ENCODE data around the gene GCNT1. TPM values are rescaled to one million over a fixed set of nuclear protein-coding genes. Genes with fewer than 3 reads are reported as not detected.
"Not testable (repeated sequence)": the region's sequence is repeated elsewhere in the genome, so short reads cannot be mapped to it uniquely, and the experiment has no call there.

Gene GCNT1
- total and polyA plus RNA-seq, 2 experiments from 2014 or later: 43.4 to 59.3 TPM

DNA sequence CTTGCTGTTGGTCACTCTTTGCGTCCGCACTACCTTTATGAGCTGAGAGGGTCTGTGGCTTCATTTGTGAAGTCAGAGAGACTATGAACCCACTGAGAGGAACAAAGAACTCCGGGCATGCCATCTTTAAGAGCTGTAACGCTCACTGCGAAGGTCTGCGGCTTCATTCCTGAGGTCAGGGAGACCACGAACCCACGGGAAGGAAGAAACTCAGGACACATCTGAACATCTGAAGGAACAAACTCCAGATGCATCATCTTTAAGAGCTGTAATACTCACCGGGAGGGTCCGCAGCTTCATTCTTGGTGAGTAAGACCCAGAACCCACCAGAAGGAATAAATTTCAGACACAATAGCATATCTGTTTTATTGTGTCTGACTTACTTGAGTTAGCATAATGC lies 19.2 kb downstream of the GCNT1 start:
- 97% methylated on average over 10 of the region's 10 CpGs for WGBS (ENCODE audit: low lambda C conversion rate, missing lambda C conversion rate)
- TF ChIP-seq, protein P1, sequence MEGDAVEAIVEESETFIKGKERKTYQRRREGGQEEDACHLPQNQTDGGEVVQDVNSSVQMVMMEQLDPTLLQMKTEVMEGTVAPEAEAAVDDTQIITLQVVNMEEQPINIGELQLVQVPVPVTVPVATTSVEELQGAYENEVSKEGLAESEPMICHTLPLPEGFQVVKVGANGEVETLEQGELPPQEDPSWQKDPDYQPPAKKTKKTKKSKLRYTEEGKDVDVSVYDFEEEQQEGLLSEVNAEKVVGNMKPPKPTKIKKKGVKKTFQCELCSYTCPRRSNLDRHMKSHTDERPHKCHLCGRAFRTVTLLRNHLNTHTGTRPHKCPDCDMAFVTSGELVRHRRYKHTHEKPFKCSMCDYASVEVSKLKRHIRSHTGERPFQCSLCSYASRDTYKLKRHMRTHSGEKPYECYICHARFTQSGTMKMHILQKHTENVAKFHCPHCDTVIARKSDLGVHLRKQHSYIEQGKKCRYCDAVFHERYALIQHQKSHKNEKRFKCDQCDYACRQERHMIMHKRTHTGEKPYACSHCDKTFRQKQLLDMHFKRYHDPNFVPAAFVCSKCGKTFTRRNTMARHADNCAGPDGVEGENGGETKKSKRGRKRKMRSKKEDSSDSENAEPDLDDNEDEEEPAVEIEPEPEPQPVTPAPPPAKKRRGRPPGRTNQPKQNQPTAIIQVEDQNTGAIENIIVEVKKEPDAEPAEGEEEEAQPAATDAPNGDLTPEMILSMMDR (IDR thresholded peaks at IDR 0.05; ENCODE audit: poor library complexity): no peak
- TF ChIP-seq EZH2 (IDR thresholded peaks at IDR 0.05; ENCODE audit: borderline replicate concordance) (no peak), EZH2phosphoT487 (IDR thresholded peaks at IDR 0.05; ENCODE audit: low read depth, severe bottlenecking, unreplicated experiment) (no peak)

DNA sequence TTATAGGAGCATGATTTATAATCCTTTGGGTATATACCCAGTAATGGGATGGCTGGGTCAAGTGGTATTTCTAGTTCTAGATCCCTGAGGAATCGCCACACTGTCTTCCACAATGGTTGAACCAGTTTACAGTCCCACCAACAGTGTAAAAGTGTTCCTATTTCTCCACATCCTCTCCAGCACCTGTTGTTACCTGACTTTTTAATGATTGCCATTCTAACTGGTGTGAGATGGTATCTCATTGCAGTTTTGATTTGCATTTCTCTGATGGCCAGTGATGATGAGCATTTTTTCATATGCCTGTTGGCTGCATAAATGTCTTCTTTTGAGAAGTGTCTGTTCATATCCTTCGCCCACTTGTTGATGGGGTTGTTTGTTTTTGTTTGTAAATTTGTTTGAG lies 20.4 kb downstream of the GCNT1 start:
- not testable (repeated sequence) for H3K27ac ChIP-seq; H4K20me1 ChIP-seq (ENCODE audit: insufficient read depth, poor library complexity, severe bottlenecking); H3K9me2 ChIP-seq (replicated peaks; ENCODE audit: insufficient read depth); H3K4me3 ChIP-seq; H3K27me3 ChIP-seq; H3K4me2 ChIP-seq; H3K4me1 ChIP-seq (ENCODE audit: insufficient read depth); DNase-seq (ENCODE audit: low spot score); H2AFZ ChIP-seq; H3K9me3 ChIP-seq (ENCODE audit: low read depth); H3K36me3 ChIP-seq (replicated peaks; ENCODE audit: insufficient read depth, low read depth)
- H3K79me2 ChIP-seq: peaks cover 69% of the 10 kb centered on the region
- 96% methylated on average over 2 of the region's 2 CpGs for WGBS (ENCODE audit: low lambda C conversion rate, missing lambda C conversion rate)

More for the DNA sequence above, 19.2 kb downstream of the GCNT1 start:
- no peaks in the 10 kb centered on the region for H3K36me3 ChIP-seq (replicated peaks; ENCODE audit: insufficient read depth, low read depth)
- H3K27ac ChIP-seq: no peak overlapping the region
- H2AFZ ChIP-seq: no peak overlapping the region
- peaks cover 69% of the 10 kb centered on the region for H3K79me2 ChIP-seq
- H3K4me3 ChIP-seq: no peak overlapping the region
- no peaks in the 10 kb centered on the region for H3K27me3 ChIP-seq
- no peaks in the 10 kb centered on the region for H4K20me1 ChIP-seq (ENCODE audit: insufficient read depth, poor library complexity, severe bottlenecking)
- H3K9me3 ChIP-seq (ENCODE audit: low read depth): no peaks in the 10 kb centered on the region
- H3K4me2 ChIP-seq: no peak overlapping the region
- H3K9me2 ChIP-seq (replicated peaks; ENCODE audit: insufficient read depth): no peaks in the 10 kb centered on the region
- H3K4me1 ChIP-seq (ENCODE audit: insufficient read depth): peaks cover 7% of the 10 kb centered on the region
- DNase-seq (ENCODE audit: low spot score): no peak

DNA sequence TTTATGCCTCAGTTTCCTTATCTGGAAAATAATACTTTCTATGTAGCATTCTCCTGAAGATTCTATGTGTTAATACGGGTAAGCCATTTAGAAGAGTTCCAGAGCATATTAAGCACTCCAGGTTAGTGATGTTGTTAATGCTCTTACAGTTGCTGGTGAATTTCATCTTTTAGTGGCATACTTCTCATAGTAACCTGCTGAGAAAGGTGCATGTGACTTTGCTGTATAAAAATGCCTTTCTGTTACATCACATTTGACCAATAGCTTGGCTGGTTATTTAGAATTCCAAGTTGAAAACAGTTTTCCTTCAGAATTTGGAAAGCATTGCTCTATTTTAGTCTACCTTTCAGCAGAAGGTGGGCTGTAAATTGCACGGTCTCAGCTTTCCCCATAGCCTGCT lies 27.2 kb downstream of the GCNT1 start:
- no peak for DNase-seq (ENCODE audit: low spot score)
- H3K9me3 ChIP-seq (ENCODE audit: low read depth): no peaks in the 10 kb centered on the region
- no peaks in the 10 kb centered on the region for H3K36me3 ChIP-seq (replicated peaks; ENCODE audit: insufficient read depth, low read depth)
- WGBS (ENCODE audit: low lambda C conversion rate, missing lambda C conversion rate): 85% methylated on average over 2 of the region's 2 CpGs
- no peak overlapping the region for H2AFZ ChIP-seq
- no peaks in the 10 kb centered on the region for H3K27me3 ChIP-seq
- no peak overlapping the region for H3K4me2 ChIP-seq
- no peaks in the 10 kb centered on the region for H3K9me2 ChIP-seq (replicated peaks; ENCODE audit: insufficient read depth)
- TF ChIP-seq EZH2 (IDR thresholded peaks at IDR 0.05; ENCODE audit: borderline replicate concordance) (no peak), EZH2phosphoT487 (IDR thresholded peaks at IDR 0.05; ENCODE audit: low read depth, severe bottlenecking, unreplicated experiment) (no peak)
- TF ChIP-seq, protein P1 (IDR thresholded peaks at IDR 0.05; ENCODE audit: poor library complexity): no peak
- H3K27ac ChIP-seq: peak overlapping the region; percentile 15
- no peaks in the 10 kb centered on the region for H3K4me1 ChIP-seq (ENCODE audit: insufficient read depth)
- no peaks in the 10 kb centered on the region for H4K20me1 ChIP-seq (ENCODE audit: insufficient read depth, poor library complexity, severe bottlenecking)
- H3K4me3 ChIP-seq: no peak overlapping the region
- peaks cover 68% of the 10 kb centered on the region for H3K79me2 ChIP-seq

DNA sequence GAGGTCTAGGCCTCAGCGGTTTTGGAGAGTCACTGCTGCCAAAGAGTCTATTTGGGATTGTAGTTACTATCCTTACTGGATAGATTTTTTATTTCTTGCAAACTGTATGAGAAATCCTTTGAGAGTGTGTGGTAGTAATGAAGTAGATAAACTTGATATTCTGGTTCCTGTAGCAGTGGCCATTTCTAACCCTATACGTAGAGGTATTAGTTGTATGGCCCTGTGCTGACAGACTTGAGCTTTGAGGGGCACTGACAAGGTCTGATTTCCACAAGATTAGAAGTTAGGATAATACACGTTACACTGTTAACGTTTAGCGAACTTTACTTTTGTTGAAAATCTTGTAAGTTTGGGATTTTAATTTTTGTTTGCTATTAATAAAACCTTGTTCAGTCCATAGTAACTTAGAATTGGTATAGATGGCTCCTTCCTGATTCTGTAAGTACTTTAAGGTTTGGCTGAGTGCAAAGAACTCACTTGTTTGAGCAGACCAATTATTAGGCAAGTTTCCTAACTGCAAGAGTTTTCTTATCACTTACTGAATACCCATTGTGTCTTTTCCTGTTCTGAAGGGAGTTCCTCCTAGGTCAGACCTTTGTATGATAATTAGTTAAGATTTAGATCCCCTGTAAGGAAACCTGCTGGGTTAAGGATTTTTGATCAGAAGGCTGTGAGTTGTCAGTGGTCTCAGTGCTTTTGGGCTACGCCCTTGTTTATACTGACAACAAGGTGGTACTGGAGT lies 31.4 kb downstream of the GCNT1 start:
- 75% methylated on average over 6 of the region's 6 CpGs for WGBS (ENCODE audit: low lambda C conversion rate, missing lambda C conversion rate)
- TF ChIP-seq EZH2phosphoT487 (IDR thresholded peaks at IDR 0.05; ENCODE audit: low read depth, severe bottlenecking, unreplicated experiment) (no peak), EZH2 (IDR thresholded peaks at IDR 0.05; ENCODE audit: borderline replicate concordance) (no peak)
- TF ChIP-seq, protein P1 (IDR thresholded peaks at IDR 0.05; ENCODE audit: poor library complexity): no peak
- peaks cover 49% of the 10 kb centered on the region for H3K79me2 ChIP-seq
- DNase-seq (ENCODE audit: low spot score): no peak
- H3K36me3 ChIP-seq (replicated peaks; ENCODE audit: insufficient read depth, low read depth): no peaks in the 10 kb centered on the region
- H4K20me1 ChIP-seq (ENCODE audit: insufficient read depth, poor library complexity, severe bottlenecking): no peaks in the 10 kb centered on the region
- H3K27me3 ChIP-seq: no peaks in the 10 kb centered on the region
- no peak overlapping the region for H3K4me2 ChIP-seq
- no peak overlapping the region for H3K27ac ChIP-seq
- H2AFZ ChIP-seq: no peak overlapping the region
- no peaks in the 10 kb centered on the region for H3K4me1 ChIP-seq (ENCODE audit: insufficient read depth)
- H3K4me3 ChIP-seq: no peak overlapping the region
- no peaks in the 10 kb centered on the region for H3K9me2 ChIP-seq (replicated peaks; ENCODE audit: insufficient read depth)
- H3K9me3 ChIP-seq (ENCODE audit: low read depth): no peaks in the 10 kb centered on the region

DNA sequence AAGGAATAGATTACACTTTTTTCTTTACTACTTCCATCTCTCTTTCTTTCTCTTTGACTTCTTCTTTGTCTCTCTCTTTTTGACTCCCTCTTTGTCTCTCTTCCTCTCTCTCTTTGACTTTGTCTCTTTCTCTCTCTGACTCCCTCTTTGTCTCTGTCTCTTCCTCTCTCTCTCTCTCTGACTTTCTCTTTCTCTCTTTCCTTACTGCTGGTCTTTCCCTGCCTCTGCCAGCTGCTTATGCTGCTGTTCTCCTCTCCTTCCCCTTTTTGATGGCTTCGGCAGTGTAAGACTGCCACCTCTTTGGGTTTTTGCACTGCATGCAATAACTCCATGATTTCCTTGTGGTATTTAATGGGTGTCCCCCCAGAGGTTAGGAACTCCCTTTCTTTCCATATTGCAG lies 32.1 kb downstream of the GCNT1 start:
- H4K20me1 ChIP-seq (ENCODE audit: insufficient read depth, poor library complexity, severe bottlenecking); H3K4me3 ChIP-seq; H3K36me3 ChIP-seq (replicated peaks; ENCODE audit: insufficient read depth, low read depth); H3K4me2 ChIP-seq; DNase-seq (ENCODE audit: low spot score); H3K9me3 ChIP-seq (ENCODE audit: low read depth); H3K9me2 ChIP-seq (replicated peaks; ENCODE audit: insufficient read depth); H3K27ac ChIP-seq; H3K27me3 ChIP-seq; H2AFZ ChIP-seq; H3K4me1 ChIP-seq (ENCODE audit: insufficient read depth): not testable (repeated sequence)
- peaks cover 49% of the 10 kb centered on the region for H3K79me2 ChIP-seq
- 83% methylated on average over 1 of the region's 1 CpG for WGBS (ENCODE audit: low lambda C conversion rate, missing lambda C conversion rate)

DNA sequence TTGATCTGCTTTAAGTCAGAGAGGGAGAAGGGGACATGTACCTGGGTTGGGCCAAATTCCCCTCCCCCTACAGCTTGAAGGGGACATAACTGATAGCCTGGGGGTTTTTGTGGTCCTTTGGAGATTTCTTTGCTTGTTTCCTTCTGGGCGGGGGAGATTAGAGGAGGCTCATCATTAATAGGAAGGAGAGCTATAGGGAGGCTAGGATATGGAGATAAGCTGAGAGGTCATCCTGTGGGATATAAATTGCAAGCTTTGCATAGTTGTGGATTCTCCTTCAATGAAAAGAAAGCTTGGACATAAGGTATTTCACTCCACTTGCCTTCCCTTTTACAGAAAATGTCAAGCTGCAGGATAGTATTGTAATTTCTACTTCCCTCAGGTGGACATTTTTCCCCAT lies 34.5 kb downstream of the GCNT1 start:
- not testable (repeated sequence) for H3K27me3 ChIP-seq; H4K20me1 ChIP-seq (ENCODE audit: insufficient read depth, poor library complexity, severe bottlenecking); H2AFZ ChIP-seq; H3K27ac ChIP-seq; H3K9me2 ChIP-seq (replicated peaks; ENCODE audit: insufficient read depth); H3K9me3 ChIP-seq (ENCODE audit: low read depth); H3K4me3 ChIP-seq; H3K36me3 ChIP-seq (replicated peaks; ENCODE audit: insufficient read depth, low read depth); H3K4me2 ChIP-seq; H3K4me1 ChIP-seq (ENCODE audit: insufficient read depth); DNase-seq (ENCODE audit: low spot score)
- peaks cover 45% of the 10 kb centered on the region for H3K79me2 ChIP-seq
- 71% methylated on average over 1 of the region's 1 CpG for WGBS (ENCODE audit: low lambda C conversion rate, missing lambda C conversion rate)
